G401 (cell line): ENCODE results near the gene IHH. TPM values are rescaled to one million over a fixed set of nuclear protein-coding genes. Genes with fewer than 3 reads are reported as not detected.
A peak's percentile ranks its signal among the peaks of the same experiment; 100 is the strongest.

Experiments used
- DNase-seq: peaks from one replicate; pipeline ENCODE4 v3.0.0-alpha.2; 2015; ENCODE audit warnings: low spot score
- in situ Hi-C: cut with HindIII; loops from 2 replicates; pipeline ENCODE4 v1.10.0; 2016; ENCODE audit warnings: low sequenced_read_pairs, mixed read lengths
- total RNA-seq: library from RNA; depleted of rRNA; stranded (reverse); fragments of >200 nt; shearing (Covaris generic); gene quantifications from 2 replicates; pipeline ENCODE4 v1.2.3, GENCODE V29; 2014; rRNA removed

Gene IHH
- not detected in 2 replicates for total RNA-seq

DNA sequence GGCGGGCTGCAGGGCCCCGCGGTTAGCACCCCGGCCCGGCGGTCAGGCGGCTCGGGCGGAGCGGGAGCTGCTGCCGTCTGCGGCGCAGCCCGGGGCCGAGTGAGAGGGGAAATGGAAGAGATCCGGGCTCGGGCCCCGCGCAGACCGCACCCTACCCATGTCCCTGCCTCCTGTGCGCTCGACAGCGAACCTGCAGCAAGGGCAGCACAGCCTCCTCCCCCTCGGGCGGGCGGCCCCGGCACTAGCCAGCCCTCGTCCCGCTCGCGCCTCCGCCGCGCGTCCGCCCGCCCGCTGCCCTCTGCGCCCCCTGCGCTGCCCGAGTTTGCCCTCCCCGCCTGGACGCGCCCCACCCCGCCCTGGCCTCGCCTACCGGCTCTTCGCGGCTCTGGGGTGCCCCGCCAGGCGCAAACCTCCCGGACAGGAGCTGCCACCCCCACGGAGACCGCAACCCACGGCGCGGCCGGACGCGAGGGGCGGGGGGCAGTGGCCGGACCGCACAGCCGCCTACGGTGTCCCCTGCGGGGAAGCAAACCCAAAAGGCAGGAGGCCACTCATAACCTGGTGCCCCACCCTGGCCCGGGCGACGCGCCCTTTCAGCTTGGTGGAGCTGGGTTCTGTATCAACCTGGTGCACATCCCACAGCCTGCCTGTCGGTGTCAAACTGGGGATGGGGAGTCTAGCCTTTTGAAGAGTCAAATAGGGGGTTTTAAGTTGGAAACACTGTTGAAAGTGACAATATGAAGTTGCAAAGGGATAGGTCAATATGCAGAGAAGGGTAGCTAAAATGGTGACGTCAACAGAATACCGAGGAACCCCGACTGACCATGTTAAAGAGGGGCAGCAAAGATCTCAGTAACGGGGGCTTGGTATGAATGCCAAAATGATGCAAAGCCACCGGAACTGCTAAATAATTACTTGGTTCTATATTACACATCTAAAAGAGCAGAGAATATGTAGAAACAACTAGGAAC is at the start of gene IHH:
Gene IHH (minus strand): TSS at position 101 of the 971 bp plus-strand sequence. CDS start 454 bp downstream, outside the sequence.
- in situ Hi-C loops, result no loop called here
- DNase-seq, result no peak

DNA sequence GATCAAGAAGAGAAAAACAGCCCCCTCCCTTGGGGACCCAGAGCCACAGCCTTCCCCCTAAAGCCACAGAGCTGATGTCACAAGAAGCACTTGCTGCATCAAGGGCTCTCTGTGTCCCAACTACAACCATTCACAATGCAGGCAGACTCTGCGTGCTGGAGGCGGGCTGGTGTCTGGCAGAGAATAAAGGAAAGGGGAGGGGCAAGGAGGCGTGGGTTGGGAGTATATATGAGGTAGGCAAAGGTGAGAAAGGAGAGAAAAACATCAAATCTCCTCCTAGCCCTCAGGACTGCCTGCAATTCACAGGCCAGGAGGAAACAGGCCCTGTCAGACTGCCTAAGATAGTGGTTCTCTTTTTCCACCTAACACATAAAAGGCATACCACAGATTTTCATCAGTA is 48.8 kb upstream of the IHH start:
- no peak for DNase-seq
- in situ Hi-C loops, result no loop called here

- in situ Hi-C loops, result no loop called here
- DNase-seq, result no peak
Observed at GRCh38 chr2:219107758-219108157, 47.0 kb upstream of the IHH start.

DNA sequence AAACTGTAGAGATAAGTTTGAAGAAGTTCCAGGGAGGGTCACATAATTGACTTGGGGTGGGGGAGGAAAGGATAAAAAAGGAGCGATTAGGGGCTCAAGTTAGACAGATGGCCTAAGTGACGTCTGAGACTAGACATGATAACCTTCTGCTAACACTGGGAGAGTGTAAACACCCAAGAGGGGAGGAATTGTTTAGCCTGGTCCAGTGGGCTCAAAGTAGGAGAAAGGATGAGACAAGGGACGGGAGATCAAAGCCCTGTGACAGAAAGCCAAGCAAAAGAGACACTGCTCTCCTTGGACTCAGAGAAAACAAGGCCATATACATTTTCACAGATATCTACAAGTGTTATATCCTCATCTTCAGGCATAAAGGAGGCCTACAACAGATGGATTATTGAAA is 45.5 kb upstream of the IHH start:
- in situ Hi-C loops, result no loop called here

DNA sequence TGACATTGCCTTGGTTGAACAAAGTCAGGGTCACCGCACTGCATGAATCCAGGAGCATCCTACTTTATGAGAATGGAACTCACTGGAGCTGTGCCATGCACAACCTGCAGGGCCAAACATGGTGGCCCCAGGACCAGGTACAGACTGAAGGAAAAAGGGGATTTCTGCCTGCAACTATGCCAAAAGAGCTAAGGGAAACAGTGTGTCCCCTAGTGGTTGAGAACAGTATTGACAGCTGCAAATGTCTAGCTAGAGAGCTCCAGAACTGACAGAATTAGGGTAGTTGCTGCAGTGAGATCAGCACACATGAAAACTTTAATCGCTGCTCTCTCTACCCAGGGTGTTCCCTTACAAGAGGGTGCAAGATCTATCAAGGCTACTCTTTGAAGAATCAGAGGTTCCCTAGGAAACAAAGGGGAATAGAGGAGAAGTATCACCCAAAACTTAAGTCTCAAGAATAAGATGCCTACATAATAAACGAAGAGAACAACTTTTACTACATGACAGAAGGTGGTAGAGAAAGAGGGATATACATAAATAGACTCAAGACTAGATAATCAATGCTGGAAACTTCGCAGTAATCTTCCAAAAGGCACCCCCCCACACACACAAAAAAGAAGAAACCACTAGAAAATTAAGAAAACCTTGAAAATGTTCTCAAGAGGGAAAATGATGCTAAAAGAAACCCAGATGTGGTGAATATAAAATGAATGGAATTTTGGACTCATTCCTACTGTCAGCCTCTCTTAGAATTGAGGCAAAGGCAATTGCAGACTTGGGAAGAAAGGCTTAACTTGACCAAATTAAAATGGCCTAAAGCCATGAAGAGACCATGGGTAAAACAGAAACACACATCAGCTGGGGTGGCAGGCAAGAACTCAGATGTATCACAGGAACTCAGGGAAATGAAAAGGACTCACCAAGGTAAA is 43.6 kb upstream of the IHH start:
- in situ Hi-C loops, result no loop called here
- peak; percentile 14 for DNase-seq

More for the DNA sequence above, 45.5 kb upstream of the IHH start:
- no peak for DNase-seq

DNA sequence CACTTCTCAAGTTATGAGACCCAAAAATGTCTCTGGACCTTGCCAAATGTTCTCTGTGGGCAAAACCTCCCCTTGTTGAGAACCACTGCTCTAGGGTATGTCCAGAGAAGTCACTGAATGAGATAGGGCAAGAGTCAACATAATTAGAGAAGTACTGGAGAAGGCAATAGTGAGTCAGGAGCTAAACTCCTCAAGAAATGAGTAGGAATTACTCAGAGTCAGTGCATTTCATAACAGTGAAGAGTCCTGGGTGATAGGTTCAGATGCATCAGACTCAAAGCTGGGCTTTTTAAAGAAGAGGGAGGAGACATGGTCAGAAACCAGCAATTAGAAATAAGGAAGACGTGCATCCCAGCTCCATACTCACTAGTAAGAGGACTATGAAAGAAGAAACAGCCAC is 38.6 kb upstream of the IHH start:
- no peak for DNase-seq
- in situ Hi-C loops, result no loop called here

- no peak for DNase-seq
- in situ Hi-C loops, result no loop called here
Observed at GRCh38 chr2:219095406-219095935, 34.8 kb upstream of the IHH start.

- in situ Hi-C loops, result no loop called here
Observed at GRCh38 chr2:219094171-219094570, 33.5 kb upstream of the IHH start.

DNA sequence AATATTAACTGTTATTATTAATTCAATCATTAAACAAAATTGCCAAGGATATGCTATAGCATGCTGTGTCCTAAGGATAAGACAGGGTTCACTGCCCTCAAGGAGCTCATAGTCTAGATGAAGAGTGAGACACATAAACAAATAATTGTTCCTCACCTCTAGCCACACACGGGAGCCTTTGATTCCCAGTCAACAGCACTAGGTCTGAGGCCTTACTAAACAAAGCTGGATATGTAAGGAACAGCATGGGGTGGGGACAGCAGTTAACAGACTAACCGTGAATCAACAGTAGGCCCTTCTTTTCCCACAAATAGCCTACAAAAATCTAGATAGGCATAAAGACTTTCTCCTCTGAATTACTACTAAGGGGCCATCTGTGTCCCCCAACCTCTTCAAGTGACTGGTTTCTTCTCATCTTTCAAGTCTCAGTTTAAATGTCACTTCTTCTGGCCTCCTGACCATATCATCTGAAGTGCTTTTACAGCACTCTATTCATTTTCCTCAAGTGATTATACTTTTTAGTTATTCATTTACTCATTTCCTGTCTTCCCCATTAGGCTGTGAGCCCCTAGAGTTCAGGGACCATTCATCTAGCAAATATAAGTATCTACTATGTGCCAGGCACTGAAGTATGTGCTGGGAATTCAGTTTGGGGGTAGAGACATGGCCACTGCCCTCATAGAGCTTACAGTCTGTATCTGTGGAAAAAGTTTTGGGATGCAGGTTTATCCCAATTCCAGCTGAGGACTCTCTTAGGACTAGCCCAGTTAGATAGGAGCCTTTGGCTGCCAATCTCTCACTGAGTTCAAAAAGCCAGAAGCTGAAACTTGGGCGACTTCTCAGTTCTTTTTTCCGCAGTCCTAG is 29.9 kb upstream of the IHH start:
- DNase-seq, result no peak
- in situ Hi-C loops, result no loop called here

More at GRCh38 chr2:219094171-219094570, 33.5 kb upstream of the IHH start:
- DNase-seq, result no peak

DNA sequence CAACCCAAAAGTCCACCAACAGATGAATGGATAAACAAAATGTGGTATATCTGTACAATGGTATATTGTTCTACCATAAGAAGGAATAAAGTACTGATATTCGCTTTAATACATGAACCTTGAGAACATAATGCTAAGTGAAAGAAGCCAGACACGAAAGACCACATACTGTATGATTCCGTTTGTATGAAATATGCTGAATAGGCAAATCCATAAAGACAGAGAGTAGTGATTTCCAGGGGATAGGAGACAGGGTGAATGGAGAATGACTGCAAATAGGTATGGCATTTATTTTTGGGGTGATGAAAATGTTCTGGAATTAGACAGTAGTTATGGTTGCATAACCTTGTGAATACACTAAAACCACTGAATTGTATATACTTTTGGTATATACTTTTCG is 28.6 kb upstream of the IHH start:
- in situ Hi-C loops, result no loop called here
- no peak for DNase-seq

GRCh38 chr2:219087848-219088247 is 27.1 kb upstream of the IHH start:
- in situ Hi-C loops, result no loop called here

GRCh38 chr2:219087361-219087760 is 26.6 kb upstream of the IHH start:
- in situ Hi-C loops, result no loop called here
- DNase-seq, result no peak

More at GRCh38 chr2:219087848-219088247, 27.1 kb upstream of the IHH start:
- DNase-seq, result no peak

- DNase-seq, result no peak
- in situ Hi-C loops, result no loop called here
Observed at GRCh38 chr2:219086196-219086595, 25.5 kb upstream of the IHH start.

- in situ Hi-C loops, result no loop called here
Observed at GRCh38 chr2:219084791-219085190, 24.1 kb upstream of the IHH start.

DNA sequence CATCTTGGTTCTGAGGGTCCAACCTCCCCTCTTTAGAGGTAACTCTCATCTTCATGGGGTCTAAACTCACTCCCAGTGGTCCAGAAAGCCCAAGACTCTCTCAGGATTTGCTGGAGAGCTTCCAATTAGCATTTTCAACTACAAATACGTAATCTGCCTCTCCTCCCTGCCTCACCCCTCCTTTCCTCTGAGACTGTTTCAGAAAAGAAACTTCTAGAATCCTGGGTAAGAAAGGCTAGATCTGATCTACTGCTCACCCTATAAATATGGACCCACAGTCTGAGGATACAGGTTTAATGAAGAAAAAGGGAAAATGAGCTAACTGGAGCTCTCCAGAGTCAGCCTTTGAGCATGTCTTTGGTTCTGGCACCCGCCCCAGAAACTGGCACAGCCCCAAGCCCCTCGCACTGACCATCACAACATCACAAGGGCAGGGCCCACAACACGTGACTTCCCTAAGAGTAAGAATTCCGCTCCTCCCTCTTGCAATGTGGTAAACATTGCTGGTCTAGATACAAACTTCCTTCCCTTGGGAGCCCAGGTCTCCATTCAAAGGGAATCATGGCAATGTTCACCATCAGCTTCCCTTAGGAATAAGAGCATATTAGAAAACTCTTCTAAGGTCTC is 21.7 kb upstream of the IHH start:
- no peak for DNase-seq
- in situ Hi-C loops, result no loop called here

More at GRCh38 chr2:219084791-219085190, 24.1 kb upstream of the IHH start:
- no peak for DNase-seq

DNA sequence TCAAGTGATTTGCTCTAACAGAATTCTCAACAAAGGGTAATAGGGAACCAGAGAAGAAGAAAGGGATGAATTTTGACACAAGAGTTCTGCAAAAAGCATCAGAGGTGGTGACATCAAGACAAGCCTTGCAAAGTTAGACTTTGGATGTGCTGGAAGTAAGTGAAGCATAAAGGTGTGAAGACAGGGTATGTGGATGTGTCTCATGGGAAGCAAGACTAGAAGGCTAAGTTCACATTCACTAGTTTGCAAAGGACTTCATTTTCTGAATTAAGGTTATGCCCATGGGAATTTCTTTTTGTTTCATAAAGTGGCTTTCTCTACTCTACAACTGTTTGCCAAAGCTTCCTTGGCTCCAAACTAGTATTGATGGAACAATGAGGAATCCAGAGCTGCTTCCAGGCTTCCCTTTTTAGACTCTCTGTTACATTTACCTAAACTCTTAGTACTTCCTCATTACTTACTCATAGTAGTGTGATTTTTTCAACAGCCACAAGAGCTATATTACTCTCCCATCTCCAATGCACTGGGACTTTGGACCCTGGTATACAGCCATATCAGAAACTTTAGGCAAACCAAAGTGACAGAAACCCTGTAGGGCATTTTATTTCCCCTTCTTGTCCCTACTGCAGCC is 21.1 kb upstream of the IHH start:
- in situ Hi-C loops, result no loop called here
- no peak for DNase-seq

- in situ Hi-C loops, result no loop called here
- DNase-seq, result no peak
Observed at GRCh38 chr2:219081096-219081495, 20.4 kb upstream of the IHH start.

DNA sequence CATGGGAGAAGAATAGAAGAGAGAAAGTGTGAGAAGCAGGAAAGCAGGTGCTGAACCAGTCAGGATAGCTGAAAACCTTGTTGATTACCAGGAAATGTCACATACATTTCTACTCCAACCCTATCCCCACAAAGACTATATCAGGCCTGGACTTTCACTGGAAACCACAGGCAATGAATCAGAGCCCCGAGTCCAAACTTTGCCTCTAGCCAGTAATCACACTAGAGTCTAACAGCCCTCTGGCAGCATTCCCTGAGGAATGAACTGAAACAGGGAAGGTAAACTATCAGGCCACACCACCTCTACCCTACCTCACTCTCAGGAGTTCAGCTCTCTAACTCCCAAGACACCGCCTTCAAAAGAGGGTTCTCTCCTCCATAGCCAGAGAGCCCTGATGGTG is 18.7 kb upstream of the IHH start:
- no peak for DNase-seq
- in situ Hi-C loops, result no loop called here
